Astrocyte (in vitro differentiated cells and primary cell): ENCODE results near the gene OVCA2.

Experiments used
- CTCF ChIP-seq: IDR thresholded peaks from 2 replicates; pipeline ENCODE4 v1.5.1; 2011; ENCODE audit warnings: low read depth, mild to moderate bottlenecking, inconsistent platforms, low read length, moderate library complexity; ENCODE audit not compliant: insufficient read depth
- EZH2 ChIP-seq: IDR thresholded peaks from 2 replicates; pipeline ENCODE4 v1.6.1; 2012; ENCODE audit warnings: mild to moderate bottlenecking, low read length, inconsistent platforms; ENCODE audit not compliant: insufficient read depth

GRCh38 chr17:2090210-2090641 lies 48.4 kb downstream of the OVCA2 start:
- TF ChIP-seq EZH2: no peak
- TF ChIP-seq CTCF: no peak
